Astrocyte (in vitro differentiated cells and primary cell): ENCODE measurements around the gene LYL1.

Source experiments
- CTCF ChIP-seq: IDR thresholded peaks from 2 replicates; pipeline ENCODE4 v1.5.1; 2011; ENCODE audit warnings: low read depth, mild to moderate bottlenecking, inconsistent platforms, low read length, moderate library complexity; ENCODE audit not compliant: insufficient read depth
- EZH2 ChIP-seq: IDR thresholded peaks from 2 replicates; pipeline ENCODE4 v1.6.1; 2012; ENCODE audit warnings: mild to moderate bottlenecking, low read length, inconsistent platforms; ENCODE audit not compliant: insufficient read depth

- TF ChIP-seq CTCF (no peak), EZH2 (no peak)
These were observed 48.7 kb downstream of the LYL1 start for GRCh38 chr19:13053761-13054625.
